Uterus (tissue), 4 donors: ENCODE measurements around the gene TRIM38. TPM values are rescaled to one million over a fixed set of nuclear protein-coding genes. Genes with fewer than 3 reads are reported as not detected.

Experiments
- DNase-seq, 2 donors: peaks; one replicate each; pipeline ENCODE4 v3.0.0-alpha.2; 2019 to 2020
- H3K27ac ChIP-seq, 2 donors: fragments of 200-600 bp; sonication (generic); 1 replicate in 1 of 2; 2 replicates in 1 of 2; pipeline ENCODE4 v1.5.1; 2016 to 2018
- H3K27me3 ChIP-seq, 2 donors: fragments of 200-600 bp; sonication (generic); one replicate each; pipeline ENCODE4 v1.5.1; 2018 to 2019; ENCODE audit warnings: control low read depth in 1 of 2
- H3K36me3 ChIP-seq, 2 donors: fragments of 200-600 bp; sonication (generic); one replicate each; pipeline ENCODE4 v1.5.1; 2019; ENCODE audit warnings: control low read depth in 1 of 2
- H3K4me1 ChIP-seq, 2 donors: fragments of 200-600 bp; sonication (generic); one replicate each; pipeline ENCODE4 v1.5.1; 2018 to 2019; ENCODE audit warnings: control low read depth in 1 of 2
- H3K4me3 ChIP-seq, 2 donors: fragments of 200-600 bp; sonication (generic); 1 replicate in 1 of 2; 2 replicates in 1 of 2; pipeline ENCODE4 v1.5.1; 2018 to 2019; ENCODE audit warnings: mild to moderate bottlenecking in 1 of 2
- H3K9me3 ChIP-seq, 2 donors: fragments of 200-600 bp; sonication (generic); one replicate each; pipeline ENCODE4 v1.5.1; 2019; ENCODE audit warnings: control low read depth in 1 of 2
- CTCF ChIP-seq, 4 experiments: fragments of 200-600 bp in 2 of 4; fragments of 450-650 bp in 2 of 4; sonication (generic) in 2 of 4; IDR thresholded peaks; one replicate each; pipeline ENCODE4 v1.5.1; 2016 to 2019; ENCODE audit warnings: antibody characterized with exemption in 4 of 4, mild to moderate bottlenecking in 2 of 4, moderate library complexity in 1 of 4
- POLR2A ChIP-seq, 2 donors: fragments of 450-650 bp; IDR thresholded peaks; one replicate each; pipeline ENCODE4 v1.6.1; 2016; ENCODE audit warnings: antibody characterized with exemption in 2 of 2, mild to moderate bottlenecking in 1 of 2, moderate library complexity in 1 of 2
- intact Hi-C: fragments of 100-400 bp; cut with DNase I; formaldehyde crosslinking; loops from one replicate; pipeline ENCODE4 v1.15.1; 2023; ENCODE audit warnings: low total_unique reads
- total RNA-seq, 4 donors: library from RNA; depleted of rRNA in 3 of 4; stranded (reverse); fragments of >200 nt in 3 of 4; gene quantifications; one replicate each; pipeline versions ENCODE4 v1.1.0 to v1.2.4, GENCODE V29; 2014 to 2023
- donor health status: DM: yes; HTN: yes; CAD: no.

TRIM38 gene
- total RNA-seq, 4 donors from 2014 or later = 9.1 to 18.5 (median 10.6) TPM

GRCh38 chr6:25931411-25931709 lies 31.2 kb upstream of the TRIM38 start:
- Histone ChIP-seq H3K27me3 (no peaks in the 10 kb centered on the region), H3K36me3 (no peaks in the 10 kb centered on the region), H3K9me3 (no peaks in the 10 kb centered on the region), H3K27ac (no peak overlapping the region), H3K4me1 (no peaks in the 10 kb centered on the region), H3K4me3 (no peak overlapping the region)
- intact Hi-C loops = no loop called here
- DNase-seq = no peak
- TF ChIP-seq POLR2A (IDR thresholded peaks at IDR 0.05) (no peak), CTCF (IDR thresholded peaks at IDR 0.05) (no peak)

GRCh38 chr6:25934156-25934555 lies 28.4 kb upstream of the TRIM38 start:
- no peak overlapping the region for H3K27ac ChIP-seq
- no peak for TF ChIP-seq CTCF (IDR thresholded peaks at IDR 0.05)
- no peak for TF ChIP-seq POLR2A (IDR thresholded peaks at IDR 0.05)
- H3K9me3 ChIP-seq = no peaks in the 10 kb centered on the region
- DNase-seq = no peak
- intact Hi-C loops = no loop called here
- no peak overlapping the region for H3K4me3 ChIP-seq
- no peaks in the 10 kb centered on the region for H3K4me1 ChIP-seq
- no peaks in the 10 kb centered on the region for H3K27me3 ChIP-seq
- H3K36me3 ChIP-seq = no peaks in the 10 kb centered on the region

- no peaks in the 10 kb centered on the region for H3K27me3 ChIP-seq
- TF ChIP-seq POLR2A (IDR thresholded peaks at IDR 0.05) (no peak), CTCF (IDR thresholded peaks at IDR 0.05) (no peak)
- no peak overlapping the region for H3K27ac ChIP-seq
- H3K4me3 ChIP-seq = no peak overlapping the region
- no peaks in the 10 kb centered on the region for H3K36me3 ChIP-seq
- no peaks in the 10 kb centered on the region for H3K4me1 ChIP-seq
- intact Hi-C loops = no loop called here
- no peaks in the 10 kb centered on the region for H3K9me3 ChIP-seq
- no peak for DNase-seq
Observed at GRCh38 chr6:25934735-25935313, 27.8 kb upstream of the TRIM38 start.

GRCh38 chr6:25935953-25936352 lies 26.6 kb upstream of the TRIM38 start:
- no peak for DNase-seq
- Histone ChIP-seq H3K4me1 (no peaks in the 10 kb centered on the region), H3K27me3 (no peaks in the 10 kb centered on the region), H3K9me3 (no peaks in the 10 kb centered on the region), H3K4me3 (no peak overlapping the region), H3K36me3 (no peaks in the 10 kb centered on the region), H3K27ac (no peak overlapping the region)
- no peak for TF ChIP-seq CTCF (IDR thresholded peaks at IDR 0.05)
- no peak for TF ChIP-seq POLR2A (IDR thresholded peaks at IDR 0.05)
- intact Hi-C loops = no loop called here

- H3K9me3 ChIP-seq = no peaks in the 10 kb centered on the region
- DNase-seq = no peak
- TF ChIP-seq CTCF (IDR thresholded peaks at IDR 0.05) = no peak
- no peak for TF ChIP-seq POLR2A (IDR thresholded peaks at IDR 0.05)
- intact Hi-C loops = no loop called here
- H3K27me3 ChIP-seq = no peaks in the 10 kb centered on the region
- H3K4me1 ChIP-seq = no peaks in the 10 kb centered on the region
- no peak overlapping the region for H3K4me3 ChIP-seq
- H3K27ac ChIP-seq = no peak overlapping the region
- H3K36me3 ChIP-seq = no peaks in the 10 kb centered on the region
Observed at GRCh38 chr6:25939593-25939992, 23.0 kb upstream of the TRIM38 start.
